ENCODE data around the gene VAPA.

Gene VAPA, protein sequence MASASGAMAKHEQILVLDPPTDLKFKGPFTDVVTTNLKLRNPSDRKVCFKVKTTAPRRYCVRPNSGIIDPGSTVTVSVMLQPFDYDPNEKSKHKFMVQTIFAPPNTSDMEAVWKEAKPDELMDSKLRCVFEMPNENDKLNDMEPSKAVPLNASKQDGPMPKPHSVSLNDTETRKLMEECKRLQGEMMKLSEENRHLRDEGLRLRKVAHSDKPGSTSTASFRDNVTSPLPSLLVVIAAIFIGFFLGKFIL

DNA sequence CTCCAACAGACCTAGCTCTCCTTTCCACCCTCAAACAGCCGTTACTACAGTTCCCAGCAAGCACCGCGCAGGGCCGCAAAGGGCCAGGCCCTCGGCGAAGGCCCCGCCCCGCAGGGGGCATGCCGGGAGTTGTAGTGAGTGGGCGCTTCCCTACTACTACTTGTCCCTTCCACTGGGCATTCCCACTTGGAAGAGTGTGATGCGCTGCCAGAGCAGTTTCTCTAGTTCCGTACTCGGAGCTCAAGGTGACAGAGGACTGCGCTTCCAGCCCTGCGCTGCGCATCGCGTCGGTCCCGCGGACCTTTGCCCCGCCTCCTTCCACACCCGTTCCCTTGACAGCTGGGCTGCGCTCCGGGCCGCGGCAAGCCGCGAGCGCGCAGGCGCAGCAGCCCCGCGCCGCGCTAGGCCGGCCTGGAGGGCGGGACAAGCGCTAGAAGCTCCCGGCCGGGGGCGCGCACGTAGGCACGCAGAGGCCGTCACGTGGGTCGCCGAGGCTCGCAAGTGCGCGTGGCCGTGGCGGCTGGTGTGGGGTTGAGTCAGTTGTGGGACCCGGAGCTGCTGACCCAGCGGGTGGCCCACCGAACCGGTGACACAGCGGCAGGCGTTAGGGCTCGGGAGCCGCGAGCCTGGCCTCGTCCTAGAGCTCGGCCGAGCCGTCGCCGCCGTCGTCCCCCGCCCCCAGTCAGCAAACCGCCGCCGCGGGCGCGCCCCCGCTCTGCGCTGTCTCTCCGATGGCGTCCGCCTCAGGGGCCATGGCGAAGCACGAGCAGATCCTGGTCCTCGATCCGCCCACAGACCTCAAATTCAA lies at the start of gene VAPA:
TSS of gene VAPA (plus strand) at position 491 of the 808 bp plus-strand sequence. CDS start at position 732, 241 bp downstream.
- DNase-seq: peak; percentile 90 to 92

DNA sequence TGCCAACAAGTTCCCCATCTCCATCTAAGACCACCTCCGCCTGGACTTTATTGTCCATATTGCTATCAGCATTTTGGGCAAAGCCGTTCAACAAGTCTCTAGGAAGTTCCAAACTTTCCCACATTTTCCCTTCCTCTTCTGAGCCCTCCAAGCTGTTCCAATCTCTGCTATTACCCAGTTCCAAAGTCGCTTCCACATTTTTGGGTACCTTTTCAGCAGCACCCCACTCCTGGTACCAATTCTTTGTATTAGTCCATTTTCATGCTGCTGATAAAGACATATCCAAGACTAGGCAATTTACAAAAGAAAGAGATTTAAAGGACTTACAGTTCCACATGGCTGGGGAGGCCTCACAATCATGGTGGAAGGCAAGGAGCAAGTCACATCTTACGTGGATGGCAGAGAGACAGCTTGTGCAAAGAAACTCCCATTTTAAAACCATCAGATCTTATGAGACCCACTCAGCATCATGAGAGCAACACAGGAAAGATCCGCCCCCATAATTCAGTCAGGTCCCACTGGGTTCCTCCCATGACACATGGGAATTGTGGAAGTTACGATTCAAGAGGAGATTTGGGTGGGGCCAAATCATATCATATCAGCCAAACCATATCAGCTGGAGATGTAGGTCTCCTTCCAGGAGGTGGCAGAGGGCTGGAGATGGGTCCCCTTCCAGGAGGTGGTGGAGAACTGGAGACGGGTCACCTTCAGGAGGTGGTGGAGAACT lies 47.9 kb upstream of the VAPA start:
- DNase-seq: no peak

DNA sequence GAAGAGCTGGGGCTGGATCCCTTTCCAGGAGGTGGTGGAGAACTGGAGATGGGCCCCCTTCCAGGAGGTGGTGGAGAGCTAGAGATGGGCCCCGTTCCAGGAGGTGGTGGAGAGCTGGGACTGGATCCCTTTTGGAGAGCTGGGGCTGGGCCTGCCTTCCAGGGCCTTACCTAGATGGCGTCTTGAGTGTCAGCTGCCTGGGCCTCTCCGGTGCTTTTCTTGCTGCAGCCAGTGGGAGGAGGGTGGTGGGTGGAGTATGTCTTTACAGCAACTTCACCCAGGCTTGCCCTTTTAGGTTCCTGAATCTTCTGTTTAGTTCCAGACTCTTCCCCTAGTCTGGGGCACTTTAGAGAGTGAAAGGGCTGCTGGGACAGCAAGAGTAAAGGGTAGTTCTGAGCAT lies 47.2 kb upstream of the VAPA start:
- DNase-seq: no peak

DNA sequence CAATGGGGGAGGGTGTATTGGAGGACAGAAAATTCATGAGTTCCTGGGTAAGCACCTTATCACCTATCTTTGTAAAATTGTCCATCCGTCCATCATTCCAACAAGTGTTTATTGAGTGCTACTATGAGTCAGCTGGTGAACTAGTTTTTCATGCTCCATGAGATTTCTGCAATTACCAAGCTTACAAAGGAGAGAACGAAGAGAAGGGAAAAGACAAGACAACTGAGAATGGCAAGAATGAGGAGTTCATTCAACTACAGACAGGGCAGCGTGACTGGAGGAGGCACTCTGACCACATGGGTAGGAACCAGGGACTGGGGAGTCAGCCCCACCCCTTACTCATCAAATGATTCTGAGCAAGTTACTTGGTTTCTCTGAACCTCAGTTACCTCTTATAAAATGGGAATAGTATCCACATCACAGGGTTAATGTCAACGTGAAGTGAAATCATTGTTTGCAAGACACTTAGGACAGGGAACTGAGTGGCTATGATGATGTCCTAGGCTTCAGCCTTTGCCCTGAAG lies 46.7 kb upstream of the VAPA start:
- no peak for DNase-seq

DNA sequence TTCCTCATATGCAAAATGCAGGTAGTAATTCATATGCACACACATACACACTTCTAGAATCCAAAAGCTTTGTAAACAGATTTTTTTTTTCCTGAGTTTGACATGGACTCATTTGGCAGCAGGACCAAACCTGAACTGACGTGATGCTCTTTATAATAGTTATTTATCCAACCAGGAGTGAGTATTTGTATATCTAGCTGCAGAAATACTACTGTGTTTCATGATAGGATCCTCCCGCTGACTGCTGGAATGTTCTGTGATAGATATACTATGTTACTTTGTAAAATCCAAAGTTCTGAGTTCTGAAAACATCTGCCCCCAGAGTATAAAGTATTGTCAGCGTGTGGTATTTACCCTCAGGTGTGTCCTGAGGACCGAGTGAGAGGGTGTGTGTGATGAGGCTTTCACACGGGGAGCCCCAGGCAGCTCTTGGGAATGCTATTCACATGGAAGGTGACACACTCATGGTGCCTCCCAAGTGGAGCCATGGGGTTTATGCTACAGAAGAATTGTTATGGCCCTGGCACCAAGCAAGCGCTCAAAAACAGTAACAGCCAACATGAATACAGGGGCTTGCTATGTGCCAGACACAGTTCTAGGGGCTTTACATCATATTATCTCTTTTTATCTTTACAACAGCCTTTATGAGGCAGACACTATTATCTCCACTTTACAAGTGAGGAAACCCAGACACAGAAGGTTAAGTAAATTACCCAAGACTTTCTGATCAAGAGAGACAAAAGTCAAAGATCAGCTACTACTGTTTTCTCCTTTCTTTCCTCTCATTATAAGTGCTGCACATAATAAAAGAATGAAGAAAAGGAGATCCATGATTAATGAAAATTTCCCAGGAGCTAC lies 44.7 kb upstream of the VAPA start:
- no peak for DNase-seq

DNA sequence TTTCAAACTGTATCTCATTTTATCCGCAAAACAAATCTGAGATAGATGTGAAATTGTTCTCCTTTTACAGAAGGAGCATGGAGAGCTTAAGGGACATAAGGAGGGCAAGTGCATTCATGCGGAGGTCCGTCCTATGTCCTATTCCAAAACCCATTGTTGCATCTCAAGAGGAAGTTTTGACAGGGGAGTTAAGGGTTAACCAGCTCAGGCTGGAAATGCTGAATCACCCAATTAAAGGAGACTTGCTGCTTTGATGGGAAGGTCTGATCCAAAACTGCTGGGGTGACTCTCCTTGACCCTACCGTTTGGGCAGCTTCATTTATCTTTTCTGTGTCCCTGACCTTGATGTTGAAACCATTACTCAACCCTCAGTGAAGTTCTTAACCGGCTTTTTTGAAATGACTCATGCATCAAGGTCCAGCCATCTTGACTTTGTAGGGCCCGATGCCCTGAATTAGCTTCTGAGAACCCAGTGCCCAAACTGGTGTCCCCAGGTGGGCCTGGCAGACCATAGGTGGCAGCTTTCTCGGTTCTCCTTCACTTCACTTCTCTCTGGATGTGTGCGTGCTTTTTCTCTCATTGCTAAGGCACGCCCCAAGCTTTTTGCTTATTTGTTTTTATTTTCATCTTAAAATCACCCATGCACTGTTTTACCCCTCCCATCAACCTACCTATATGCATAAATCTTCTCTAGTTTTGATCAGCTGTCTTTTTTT lies 43.9 kb upstream of the VAPA start:
- no peak for DNase-seq

DNA sequence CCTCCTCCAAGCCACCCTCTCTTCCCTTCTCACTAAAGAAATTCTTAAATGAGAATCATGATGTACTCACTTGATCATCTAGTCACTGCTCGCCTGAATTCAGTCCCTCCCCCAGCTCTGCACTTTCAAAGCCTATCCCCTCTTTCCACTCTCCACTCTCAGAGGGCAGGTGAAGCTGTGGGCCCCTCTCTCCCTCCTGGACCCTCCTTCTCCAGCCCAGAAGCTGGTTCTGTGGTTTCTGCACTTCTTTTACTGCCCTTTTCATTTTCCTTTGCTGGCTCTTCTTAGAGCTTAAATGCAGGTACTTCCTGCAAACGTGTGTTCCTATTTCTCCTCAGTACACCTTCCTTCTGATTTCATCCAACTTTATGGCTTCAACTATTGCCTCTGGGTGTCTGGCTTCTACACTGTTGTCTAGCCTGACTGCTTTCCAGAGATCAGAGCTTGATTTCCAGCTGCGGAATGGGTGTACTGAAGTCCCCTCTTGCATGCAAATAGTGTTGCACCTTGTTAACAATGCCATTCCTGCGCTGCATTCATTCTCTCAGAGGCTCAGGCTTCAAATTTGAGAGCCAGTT lies 43.3 kb upstream of the VAPA start:
- no peak for DNase-seq

DNA sequence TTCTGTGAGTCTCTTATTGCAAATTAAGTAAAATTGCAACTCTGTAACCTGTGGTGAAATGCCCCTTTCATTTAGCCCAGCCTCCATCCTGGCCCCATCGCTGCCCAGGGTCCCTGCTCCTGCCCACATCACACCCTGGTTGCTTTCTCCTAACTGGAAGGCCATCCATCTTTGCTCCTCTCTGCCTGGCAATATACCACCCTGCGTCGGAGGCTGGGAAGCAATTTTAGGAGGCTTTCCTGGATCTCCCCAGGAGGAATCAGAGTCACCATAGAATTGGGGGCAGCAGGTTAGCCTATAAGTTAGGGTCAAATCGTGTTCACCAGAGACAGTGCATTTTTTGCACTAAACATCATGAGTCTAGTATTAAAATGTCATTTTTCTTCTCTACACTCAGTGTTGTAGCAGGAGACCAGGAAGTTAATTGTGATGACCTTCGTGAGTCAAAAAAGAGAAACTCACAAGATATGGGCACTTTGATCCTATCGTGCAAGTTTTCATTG lies 42.5 kb upstream of the VAPA start:
- no peak for DNase-seq

DNA sequence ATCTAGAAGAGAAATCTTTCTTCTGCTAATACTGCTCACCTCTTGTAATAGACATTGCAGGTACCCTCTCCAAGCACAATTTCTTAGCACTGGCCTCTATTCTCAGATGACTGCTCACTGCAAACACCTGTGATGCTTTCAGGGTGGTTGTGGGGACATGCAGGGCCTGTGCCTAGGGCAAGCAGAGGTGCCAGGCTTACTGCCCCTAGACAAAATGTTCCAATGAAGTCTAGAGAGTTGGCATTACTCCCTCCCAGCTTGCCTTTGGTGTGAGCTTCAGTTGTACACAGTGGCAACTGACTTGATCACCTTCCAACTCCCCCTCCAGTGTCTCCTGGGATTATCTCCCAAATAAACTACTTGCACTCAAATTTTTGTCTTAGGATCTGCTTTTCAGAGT lies 41.0 kb upstream of the VAPA start:
- DNase-seq: no peak

DNA sequence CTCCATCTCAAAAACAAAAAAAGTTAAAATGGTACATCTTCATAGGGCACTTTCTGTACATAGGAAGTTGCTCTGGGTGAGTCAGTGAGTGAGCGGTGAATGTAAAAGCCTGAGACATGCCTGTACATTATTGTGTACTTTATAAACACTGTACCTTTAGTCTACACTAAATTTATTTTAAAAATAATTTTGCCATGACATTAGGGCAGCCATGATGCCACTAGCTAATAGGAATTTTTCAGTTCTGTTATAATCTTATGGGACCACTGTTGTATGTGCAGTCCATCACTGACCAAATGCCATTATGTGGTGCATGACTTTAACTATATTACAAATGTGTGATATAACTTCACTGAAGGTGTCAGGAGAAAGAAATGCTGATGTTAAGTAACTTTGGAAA lies 39.1 kb upstream of the VAPA start:
- DNase-seq: no peak

DNA sequence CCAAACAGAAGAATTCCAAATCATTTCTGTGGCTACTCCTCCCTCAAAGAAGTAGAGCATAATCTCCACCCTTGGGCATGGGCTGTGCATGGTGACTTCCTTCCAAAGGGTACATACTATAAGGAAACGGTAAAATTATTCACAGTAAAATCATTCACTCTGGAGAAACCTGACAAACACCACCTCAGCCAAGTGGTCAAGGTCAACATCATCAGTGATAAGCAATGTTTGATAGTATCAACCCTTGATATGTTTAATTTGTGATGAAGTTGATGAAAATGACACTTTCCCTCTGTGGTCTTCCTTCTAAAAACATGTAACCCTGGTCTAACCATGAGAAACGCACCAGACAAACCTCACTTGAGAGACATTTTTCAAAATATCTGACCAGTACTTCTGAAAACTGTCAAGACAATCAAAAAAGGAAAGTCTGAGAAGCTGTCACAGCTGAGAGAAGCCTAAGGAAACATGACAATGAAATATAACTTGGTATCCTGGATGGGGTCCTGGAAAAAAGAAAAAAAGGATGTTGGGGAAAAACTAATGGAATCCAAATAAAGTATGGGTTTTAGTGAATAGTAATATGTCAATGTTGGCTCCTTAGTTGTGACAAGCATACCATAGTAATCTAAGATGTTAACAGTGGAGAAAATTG lies 37.5 kb upstream of the VAPA start:
- no peak for DNase-seq

DNA sequence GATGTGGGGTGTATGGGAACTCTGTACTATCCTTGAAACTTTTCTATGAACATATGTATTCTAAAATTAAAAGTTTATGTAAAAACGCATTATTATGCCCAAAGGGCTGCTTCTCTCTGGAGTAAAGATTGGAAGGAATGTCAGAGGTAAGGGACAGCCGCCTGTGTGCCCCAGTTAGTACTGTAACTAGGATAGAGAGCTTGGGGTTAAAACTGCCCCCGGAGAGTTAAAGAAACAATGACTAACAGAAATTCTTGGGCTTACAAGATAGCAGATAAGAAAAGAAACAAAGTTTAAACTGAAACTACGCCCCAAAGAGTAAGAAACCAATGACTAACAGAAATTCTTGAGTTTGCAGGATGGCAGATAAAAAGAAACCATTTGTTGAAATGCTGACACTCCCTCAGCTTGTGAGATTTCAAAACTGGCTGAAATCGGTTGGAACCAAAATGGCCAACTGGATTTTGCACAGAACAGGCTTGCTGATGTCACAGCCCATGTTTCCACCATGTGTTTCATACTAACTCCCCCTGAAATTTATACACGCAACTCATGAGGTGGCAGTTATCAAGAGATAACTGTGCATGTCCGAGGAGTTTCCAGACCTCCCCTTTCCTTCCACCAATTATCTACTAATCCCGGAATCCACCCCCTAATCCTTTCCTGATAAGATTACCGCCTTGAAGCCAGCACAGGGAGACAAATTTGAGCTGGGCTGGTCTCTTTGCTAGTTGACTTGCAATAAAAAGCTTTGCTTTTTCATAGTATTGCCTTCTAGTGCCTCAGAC lies 36.8 kb upstream of the VAPA start:
- peak; percentile 6 to 13 for DNase-seq

DNA sequence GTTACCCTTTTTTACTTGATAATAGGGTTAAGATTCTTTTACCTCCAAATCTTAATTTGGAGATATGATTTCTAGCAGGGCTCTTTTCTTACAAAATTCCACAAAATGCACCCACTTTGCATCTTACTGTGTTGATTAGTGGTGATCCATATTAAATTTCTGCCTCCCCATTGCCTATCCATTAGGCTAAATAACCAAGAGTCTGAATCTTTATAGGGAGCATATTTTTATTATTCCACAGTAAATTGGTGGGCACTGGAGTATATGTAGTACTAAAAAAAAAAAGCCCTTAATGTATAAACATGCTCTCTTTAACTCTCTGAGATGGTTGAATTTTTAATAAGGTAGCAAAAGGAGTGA lies 36.2 kb upstream of the VAPA start:
- DNase-seq: no peak

DNA sequence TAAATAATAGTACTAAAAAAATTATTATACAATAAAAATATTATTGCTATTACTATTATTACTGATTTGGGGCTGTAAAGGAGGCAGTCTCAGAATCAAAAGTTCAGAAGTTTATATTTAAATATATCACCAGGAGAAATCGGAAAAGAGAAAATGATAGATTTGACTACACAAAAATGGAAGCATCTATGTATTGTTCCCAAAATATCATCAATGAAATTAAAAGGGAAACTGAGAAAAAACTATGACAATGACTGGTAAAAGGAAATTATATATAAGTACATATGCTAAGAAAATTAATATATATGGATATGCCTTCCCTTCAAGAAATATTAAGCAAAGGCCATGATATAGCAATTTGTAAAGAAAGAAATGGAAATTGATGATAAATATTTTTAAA lies 35.7 kb upstream of the VAPA start:
- no peak for DNase-seq

DNA sequence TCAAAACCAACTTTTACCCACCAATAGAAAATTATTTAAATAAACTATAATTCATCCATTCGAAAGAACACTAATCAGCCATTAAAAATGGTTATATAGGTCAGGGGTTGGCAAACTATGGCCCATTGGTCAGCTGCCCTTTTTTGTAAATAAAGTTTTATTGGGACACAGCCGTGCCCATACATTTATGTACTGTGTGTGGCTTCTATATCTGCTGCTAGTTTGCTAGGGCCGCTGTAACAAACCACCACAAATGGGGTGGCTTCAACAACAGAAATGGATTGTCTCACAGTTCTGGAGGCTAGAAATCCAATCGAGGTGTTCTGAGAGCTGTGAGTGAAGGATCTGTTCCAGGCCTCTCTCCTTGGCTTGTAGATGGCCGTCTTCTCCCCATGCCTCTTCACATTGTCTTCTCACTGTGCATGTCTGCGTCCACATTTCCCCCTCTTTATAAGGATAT lies 35.0 kb upstream of the VAPA start:
- no peak for DNase-seq

DNA sequence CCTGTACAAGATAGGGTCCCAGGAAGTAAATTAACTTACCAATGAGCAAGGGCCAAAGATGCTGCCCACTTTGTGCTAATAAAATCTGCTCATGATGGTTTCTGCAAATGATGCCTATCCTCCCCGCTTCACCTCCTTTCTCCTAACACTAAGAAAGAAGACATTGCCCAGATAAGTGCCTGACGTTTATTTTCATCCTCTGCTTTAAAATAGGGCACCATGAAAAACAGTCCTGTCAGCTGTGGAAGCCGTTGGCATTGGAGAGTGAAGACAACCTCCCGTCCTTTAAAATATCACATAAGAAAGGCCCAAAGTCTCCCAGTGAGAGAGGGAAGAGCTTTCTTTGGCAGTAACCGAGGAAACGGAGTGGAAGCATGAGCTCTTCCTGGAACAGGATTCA lies 29.7 kb upstream of the VAPA start:
- no peak for DNase-seq

DNA sequence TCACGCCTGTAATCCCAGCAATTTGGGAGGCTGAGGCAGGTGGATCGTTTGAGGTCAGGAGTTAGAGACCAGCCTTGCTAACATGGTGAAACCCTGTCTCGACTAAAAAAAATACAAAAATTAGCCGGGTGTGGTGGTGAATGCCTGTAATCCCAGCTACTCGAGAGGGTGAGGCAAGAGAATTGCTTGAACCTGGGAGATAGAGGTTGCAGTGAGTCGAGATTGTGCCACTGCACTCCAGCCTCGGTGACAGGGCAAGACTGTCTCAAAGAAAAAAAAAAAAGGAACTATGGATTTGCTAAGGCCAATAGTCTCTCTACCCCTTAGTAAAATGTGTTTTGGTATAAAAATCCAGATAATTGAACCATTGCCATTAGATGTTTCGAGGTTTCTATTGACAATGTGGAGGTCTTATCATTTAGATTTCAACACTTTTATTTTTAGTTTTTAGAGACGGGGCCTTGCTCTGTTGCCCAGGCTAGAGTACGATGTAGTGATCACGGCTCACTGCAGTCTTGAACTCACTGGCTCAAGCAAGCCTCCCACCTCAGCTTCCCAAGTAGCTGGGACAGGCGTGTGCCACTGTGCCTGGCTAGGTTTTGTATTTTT lies 29.2 kb upstream of the VAPA start:
- DNase-seq: no peak

DNA sequence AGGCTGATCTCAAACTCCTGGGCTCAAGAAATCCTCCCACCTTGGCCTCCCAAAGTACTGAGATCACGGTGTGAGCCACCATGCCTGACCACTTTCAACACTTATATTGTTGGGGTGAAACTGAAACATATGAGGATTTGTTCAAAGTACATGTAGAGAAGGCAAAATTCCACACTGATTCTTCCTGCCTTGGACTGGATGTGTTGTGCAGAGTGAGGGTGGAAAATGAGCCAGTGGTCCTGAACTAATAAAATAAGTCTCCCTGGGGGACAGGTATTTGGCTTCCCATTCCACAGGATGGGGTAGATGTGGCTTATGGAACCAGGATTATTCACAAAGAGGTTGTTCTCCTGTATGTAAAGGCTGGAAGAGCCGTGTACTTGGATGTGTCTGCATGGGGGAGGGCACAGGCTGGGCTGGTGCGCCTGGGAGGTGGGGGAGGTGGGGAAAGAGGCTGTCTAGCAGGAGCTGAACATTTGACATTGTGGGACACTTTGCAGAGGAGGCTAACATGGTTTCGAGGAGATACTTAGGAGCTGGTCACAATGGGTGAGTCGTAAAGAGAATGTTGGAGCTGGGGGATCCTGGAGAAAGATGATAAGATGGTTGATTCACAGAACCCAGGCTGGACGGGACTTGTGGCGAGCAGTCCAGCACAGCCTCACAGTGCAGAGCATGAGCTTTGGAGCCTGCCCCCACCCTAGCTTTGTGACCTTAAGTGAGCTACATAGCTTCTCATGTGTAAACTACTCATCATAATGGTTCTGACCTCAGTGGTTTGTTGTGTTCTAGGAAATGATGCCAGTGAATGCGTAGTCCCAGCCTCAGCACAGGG lies 28.4 kb upstream of the VAPA start, which contains the start of gene TXNDC2:
TSS of gene TXNDC2 (plus strand) at position 804 of the 835 bp plus-strand sequence. CDS start 708 bp downstream, outside the sequence.
- DNase-seq: no peak

DNA sequence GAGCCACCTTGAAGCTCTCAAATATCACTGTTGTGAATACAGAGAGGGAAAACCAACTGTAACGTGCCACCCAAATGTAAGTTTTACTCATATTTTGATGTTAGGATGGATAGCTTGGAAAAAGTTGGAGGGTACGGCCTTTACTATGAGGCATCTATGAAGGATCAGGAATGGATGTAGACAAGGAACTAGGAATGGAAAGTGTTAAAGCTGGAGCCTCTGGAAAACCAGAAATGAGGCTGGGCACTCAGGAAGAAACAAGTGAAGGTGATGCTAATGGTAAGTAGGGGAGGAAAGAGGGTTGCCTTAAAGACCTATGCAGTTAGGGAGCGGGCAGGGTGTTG lies 27.8 kb upstream of the VAPA start:
- DNase-seq: no peak
